ENCODE results near the gene KIAA1614. TPM values are rescaled to one million over a fixed set of nuclear protein-coding genes. Genes with fewer than 3 reads are reported as not detected.

KIAA1614 gene
- total and polyA plus RNA-seq, 10 of the 15 experiments (the other 5 are each of a cell fraction or from before 2014, with no cell fraction given) = 0.03 to 1.0 (median 0.26) TPM; not detected in 1

DNA sequence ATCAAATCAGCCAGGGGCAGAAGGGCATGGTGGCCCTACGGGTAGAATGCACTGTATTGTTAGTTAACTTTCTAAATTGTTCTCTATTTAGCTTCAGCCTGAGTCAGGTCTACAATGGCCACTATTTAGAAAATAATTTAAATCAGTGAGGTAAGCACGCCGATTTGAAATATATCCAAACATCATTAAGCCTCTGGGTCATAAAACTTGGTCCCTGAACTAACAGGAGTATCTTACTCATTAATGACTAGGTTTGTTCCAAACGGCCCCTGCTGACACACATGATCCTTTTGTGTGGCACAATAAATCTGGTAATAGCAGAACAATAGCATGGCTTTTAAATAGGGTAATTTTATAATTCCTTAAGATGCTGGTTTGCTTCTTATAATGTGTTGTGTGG is 61.5 kb downstream of the KIAA1614 start (continued):
- TF ChIP-seq SPI1 (IDR thresholded peaks at IDR 0.05; ENCODE audit: borderline replicate concordance, insufficient read depth, low read depth, low read length) (no peak), MXI1 (IDR thresholded peaks at IDR 0.05; ENCODE audit: low read depth, low read length) (no peak), SIX5 (IDR thresholded peaks at IDR 0.05; ENCODE audit: low read depth, low read length, severe bottlenecking) (no peak), BCLAF1 (IDR thresholded peaks at IDR 0.05) (no peak), NR2C2 (IDR thresholded peaks at IDR 0.05; ENCODE audit: borderline replicate concordance, control insufficient read depth, insufficient read length, low read depth) (no peak), SUZ12 (IDR thresholded peaks at IDR 0.05; ENCODE audit: unreplicated experiment) (no peak), PML (IDR thresholded peaks at IDR 0.05; ENCODE audit: low read length) (no peak), SMC3 (IDR thresholded peaks at IDR 0.05; ENCODE audit: borderline replicate concordance, low read length) (no peak)

DNA sequence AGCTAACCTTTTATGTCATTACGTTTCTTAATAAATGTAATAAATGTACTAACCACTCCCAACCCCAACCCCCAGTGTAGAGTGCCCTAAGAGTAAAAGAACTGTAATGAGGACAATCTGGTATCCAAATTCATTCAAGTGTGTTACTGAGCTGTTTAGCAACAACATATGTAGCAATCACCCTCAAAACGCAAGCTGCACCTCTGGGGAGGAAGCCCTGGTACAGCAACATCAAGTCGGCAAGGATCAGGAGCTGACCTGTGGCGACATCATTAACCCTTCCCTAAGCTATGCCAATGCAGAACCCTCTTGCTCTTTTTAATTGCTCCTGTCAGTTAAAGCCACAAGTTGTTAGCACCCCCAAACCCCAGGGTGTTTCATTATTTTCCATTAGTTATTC is 62.9 kb downstream of the KIAA1614 start:
- H2AFZ ChIP-seq (ENCODE audit: control insufficient read depth, low read depth, low read length) = no peak overlapping the region
- H3K9me3 ChIP-seq (replicated peaks; ENCODE audit: control insufficient read depth, insufficient read depth, low read length) = no peaks in the 10 kb centered on the region
- H4K20me1 ChIP-seq (ENCODE audit: control insufficient read depth, insufficient read depth) = no peaks in the 10 kb centered on the region
- ChIA-PET CTCF (interaction anchor here (0.9 to 3.6 kb wide), 8 partner anchors 8 to 167 kb away, joined by 3 to 16 read pairs (median 3); no protein-coding TSS in a partner anchor), POLR2A (interaction anchor here (0.9 kb wide), 1 partner anchor 10 kb away, joined by 3 read pairs; no protein-coding TSS in a partner anchor), RAD21 (ENCODE audit: unreplicated experiment) (interaction anchor here (0.8 to 1.7 kb wide), 3 partner anchors 11 to 100 kb away, joined by 3 to 6 read pairs (median 3); no protein-coding TSS in a partner anchor), SMC1A (ENCODE audit: uncharacterized antibody, unreplicated experiment) (interaction anchor here (0.7 to 8.9 kb wide), 11 partner anchors 9 to 680 kb away, joined by 3 to 72 read pairs (median 4); no protein-coding TSS in a partner anchor)
- FAIRE-seq (no peak), ATAC-seq (no peak), DNase-seq (ENCODE audit: low read depth, low spot score) (no peak)
- TF ChIP-seq SMC3 (IDR thresholded peaks at IDR 0.05; ENCODE audit: borderline replicate concordance, low read length) = no peak
- no peak for TF ChIP-seq LARP7 (IDR thresholded peaks at IDR 0.05)
- no peak overlapping the region for H3K27ac ChIP-seq (ENCODE audit: control insufficient read depth, insufficient read depth)
- no peak overlapping the region for H3K4me3 ChIP-seq
- no peak overlapping the region for H3K4me2 ChIP-seq (ENCODE audit: control insufficient read depth, insufficient read depth)
- H3K79me2 ChIP-seq (ENCODE audit: control insufficient read depth, insufficient read depth, low read length) = no peaks in the 10 kb centered on the region
- WGBS (ENCODE audit: insufficient coverage, insufficient replicate concordance, low lambda C conversion rate, missing lambda C conversion rate) = 97% methylated on average over 4 of the region's 4 CpGs
- H3K4me1 ChIP-seq (ENCODE audit: control insufficient read depth, insufficient read depth, low read length) = no peaks in the 10 kb centered on the region
- H3K9ac ChIP-seq (ENCODE audit: control insufficient read depth, insufficient read depth, low read length) = no peak overlapping the region
- peaks cover 16 to 34% of the 10 kb centered on the region in 2 experiments; a peak in 3 of 4 replicates for H3K36me3 ChIP-seq (ENCODE audit: control insufficient read depth in 2 of 2, insufficient read depth in 2 of 2, low read length in 1 of 2)
- H3K27me3 ChIP-seq (replicated peaks in 1 of 2; ENCODE audit: control insufficient read depth in 2 of 2, insufficient read depth in 2 of 2, low read length in 1 of 2) = no peaks in the 10 kb centered on the region
- no TSS peak for BruUV-seq (replicated peaks)
- in situ Hi-C loops (cut with MboI) = no loop called here
- intact Hi-C loops (cut with micrococcal nuclease; ENCODE audit: unreplicated experiment) = no loop called here

Data from GM12878 (cell line).